ENCODE data around the gene BSN. TPM values are rescaled to one million over a fixed set of nuclear protein-coding genes. Genes with fewer than 3 reads are reported as not detected.

Gene BSN
- total RNA-seq, 4 donors from 2014 or later: under 0.01 to 0.32 (median 0.27) TPM; not detected in 1

- 52% methylated on average over 8 of the region's 8 CpGs; no CpG with 5 or more reads in 1 of the 2 donors for WGBS, 2 donors (ENCODE audit: low coverage in 1 of 2)
- in situ Hi-C loops (cut with MboI; ENCODE audit: low pct_ligation_motif_present in 1 of 4, low pct_unique_long_range_greater_than_20kb in 1 of 4, low sequenced_read_pairs in 3 of 4): loop anchor here in 1 of 4 donors (10.0 kb wide), 1 partner anchor 64 kb away; no protein-coding TSS in a partner anchor
- DNase-seq: no peak
- no peak for TF ChIP-seq POLR2AphosphoS5 (IDR thresholded peaks at IDR 0.05)
- TF ChIP-seq CTCF (IDR thresholded peaks at IDR 0.05): no peak
- TF ChIP-seq POLR2A (IDR thresholded peaks at IDR 0.05): no peak
- no peak for TF ChIP-seq EP300 (IDR thresholded peaks at IDR 0.05; ENCODE audit: low read depth)
- no peaks in the 10 kb centered on the region for H3K27me3 ChIP-seq
- no peak overlapping the region for H3K27ac ChIP-seq
- H3K36me3 ChIP-seq: no peaks in the 10 kb centered on the region
- H3K4me1 ChIP-seq: no peaks in the 10 kb centered on the region
- H3K4me3 ChIP-seq: no peak overlapping the region
- intact Hi-C loops (cut with DNase I; ENCODE audit: low total_unique reads): no loop called here
- H3K9me3 ChIP-seq: no peaks in the 10 kb centered on the region
Observed at GRCh38 chr3:49638445-49638844, 84.2 kb downstream of the BSN start.

GRCh38 chr3:49639551-49639950, 85.3 kb downstream of the BSN start:
- DNase-seq: no peak
- Histone ChIP-seq H3K27me3 (no peaks in the 10 kb centered on the region), H3K4me1 (no peaks in the 10 kb centered on the region), H3K4me3 (no peak overlapping the region), H3K27ac (no peak overlapping the region), H3K9me3 (no peaks in the 10 kb centered on the region), H3K36me3 (no peaks in the 10 kb centered on the region)
- 94% methylated on average over 2 of the region's 2 CpGs; no CpG with 5 or more reads in 1 of the 2 donors for WGBS, 2 donors (ENCODE audit: low coverage in 1 of 2)
- no peak for TF ChIP-seq POLR2AphosphoS5 (IDR thresholded peaks at IDR 0.05)
- TF ChIP-seq EP300 (IDR thresholded peaks at IDR 0.05; ENCODE audit: low read depth): no peak
- no peak for TF ChIP-seq POLR2A (IDR thresholded peaks at IDR 0.05)
- TF ChIP-seq CTCF (IDR thresholded peaks at IDR 0.05): no peak
- intact Hi-C loops (cut with DNase I; ENCODE audit: low total_unique reads): no loop called here
- in situ Hi-C loops (cut with MboI; ENCODE audit: low pct_ligation_motif_present in 1 of 4, low pct_unique_long_range_greater_than_20kb in 1 of 4, low sequenced_read_pairs in 3 of 4): loop anchor here in 1 of 4 donors (10.0 kb wide), 1 partner anchor 65 kb away; no protein-coding TSS in a partner anchor

GRCh38 chr3:49641292-49641691, 87.0 kb downstream of the BSN start:
- no peaks in the 10 kb centered on the region for H3K4me1 ChIP-seq
- no peaks in the 10 kb centered on the region for H3K9me3 ChIP-seq
- in situ Hi-C loops (cut with MboI; ENCODE audit: low pct_ligation_motif_present in 1 of 4, low pct_unique_long_range_greater_than_20kb in 1 of 4, low sequenced_read_pairs in 3 of 4) (no loop called here), intact Hi-C loops (cut with DNase I; ENCODE audit: low total_unique reads) (no loop called here)
- TF ChIP-seq CTCF (IDR thresholded peaks at IDR 0.05) (no peak), POLR2AphosphoS5 (IDR thresholded peaks at IDR 0.05) (no peak), EP300 (IDR thresholded peaks at IDR 0.05; ENCODE audit: low read depth) (no peak), POLR2A (IDR thresholded peaks at IDR 0.05) (no peak)
- no peak overlapping the region for H3K4me3 ChIP-seq
- no peaks in the 10 kb centered on the region for H3K27me3 ChIP-seq
- DNase-seq: no peak
- WGBS, 2 donors (ENCODE audit: low coverage in 1 of 2): 67 to 80% methylated on average over 5 to 7 of the region's 7 CpGs
- no peak overlapping the region for H3K27ac ChIP-seq
- no peaks in the 10 kb centered on the region for H3K36me3 ChIP-seq

- Histone ChIP-seq H3K27ac (no peak overlapping the region), H3K36me3 (no peaks in the 10 kb centered on the region), H3K9me3 (no peaks in the 10 kb centered on the region), H3K27me3 (no peaks in the 10 kb centered on the region), H3K4me1 (no peaks in the 10 kb centered on the region), H3K4me3 (no peak overlapping the region)
- in situ Hi-C loops (cut with MboI; ENCODE audit: low pct_ligation_motif_present in 1 of 4, low pct_unique_long_range_greater_than_20kb in 1 of 4, low sequenced_read_pairs in 3 of 4): no loop called here
- no peak for TF ChIP-seq CTCF (IDR thresholded peaks at IDR 0.05)
- no peak for TF ChIP-seq EP300 (IDR thresholded peaks at IDR 0.05; ENCODE audit: low read depth)
- no peak for TF ChIP-seq POLR2A (IDR thresholded peaks at IDR 0.05)
- TF ChIP-seq POLR2AphosphoS5 (IDR thresholded peaks at IDR 0.05): no peak
- intact Hi-C loops (cut with DNase I; ENCODE audit: low total_unique reads): no loop called here
- WGBS, 2 donors (ENCODE audit: low coverage in 1 of 2): 90% methylated on average over 12 of the region's 14 CpGs; no CpG with 5 or more reads in 1 of the 2 donors
- no peak for DNase-seq
Observed at GRCh38 chr3:49641921-49642707, 87.8 kb downstream of the BSN start.
